HEK293 (cell line): ENCODE results near the gene CXCL6.

Experiments used
- CTCF ChIA-PET: fragments of 350-600 bp; formaldehyde crosslinking; extraction: SDS; loops from one replicate; lab custom pipeline; 2021; ENCODE audit warnings: antibody characterized with exemption; lab: Yijun Ruan, JAX
- POLR2A ChIA-PET: fragments of 300-600 bp; formaldehyde crosslinking; extraction: SDS; loops from one replicate; lab custom pipeline; 2020; ENCODE audit warnings: antibody characterized with exemption, inconsistent platforms; lab: Yijun Ruan, JAX
- H3K27ac ChIP-seq: fragments of 200-500 bp; sonication (Bioruptor generic); 2 replicates; pipeline ENCODE4 v1.5.1; 2014; ENCODE audit warnings: low read depth, low read length, control low read depth, inconsistent platforms; ENCODE audit errors: extremely low read depth
- H3K36me3 ChIP-seq, 2 experiments: fragments of 200-500 bp in 1 of 2; sonication (Bioruptor generic) in 1 of 2; 1 replicate in 1 of 2; 2 replicates in 1 of 2; pipeline ENCODE4 v1.5.1; 2014 to 2017; ENCODE audit warnings: inconsistent platforms in 2 of 2, low read length in 2 of 2; ENCODE audit not compliant: control insufficient read depth in 2 of 2, insufficient read depth in 1 of 2
- H3K4me1 ChIP-seq: fragments of 200-500 bp; sonication (Bioruptor generic); 2 replicates; pipeline ENCODE4 v1.5.1; 2014; ENCODE audit warnings: mild to moderate bottlenecking, low read length, inconsistent platforms; ENCODE audit not compliant: control insufficient read depth, insufficient read depth
- H3K4me3 ChIP-seq: 2 replicates; pipeline ENCODE4 v1.5.1; 2011; ENCODE audit warnings: low read depth, mild to moderate bottlenecking, control low read depth, low read length, moderate library complexity
- H3K9me3 ChIP-seq: fragments of 200-500 bp; sonication (Bioruptor generic); 2 replicates; pipeline ENCODE4 v1.5.1; 2014; ENCODE audit warnings: low read depth, low read length, inconsistent platforms; ENCODE audit not compliant: control insufficient read depth, insufficient read depth
- GFI1B ChIP-seq: fragments of 450-650 bp; formaldehyde crosslinking; IDR thresholded peaks from 2 replicates; pipeline ENCODE4 v1.5.1; 2016; ENCODE audit warnings: missing biosample characterization, missing genetic modification characterization
- INSM2 ChIP-seq: fragments of 450-650 bp; formaldehyde crosslinking; IDR thresholded peaks from 2 replicates; pipeline ENCODE4 v1.5.1; 2016; ENCODE audit warnings: missing biosample characterization, missing genetic modification characterization
- KLF7 ChIP-seq: fragments of 450-650 bp; formaldehyde crosslinking; IDR thresholded peaks from 2 replicates; pipeline ENCODE4 v1.5.1; 2016; ENCODE audit warnings: missing biosample characterization, missing genetic modification characterization, borderline replicate concordance
- KLF8 ChIP-seq: fragments of 450-650 bp; formaldehyde crosslinking; IDR thresholded peaks from 2 replicates; pipeline ENCODE4 v1.5.1; 2016; ENCODE audit warnings: missing biosample characterization, missing genetic modification characterization
- MYNN ChIP-seq: fragments of 450-650 bp; formaldehyde crosslinking; IDR thresholded peaks from 2 replicates; pipeline ENCODE4 v1.5.1; 2016; ENCODE audit warnings: missing biosample characterization, missing genetic modification characterization, borderline replicate concordance
- OSR2 ChIP-seq: fragments of 450-650 bp; formaldehyde crosslinking; IDR thresholded peaks from 2 replicates; pipeline ENCODE4 v1.5.1; 2016; ENCODE audit warnings: missing biosample characterization, missing genetic modification characterization
- OVOL3 ChIP-seq: fragments of 450-650 bp; formaldehyde crosslinking; IDR thresholded peaks from 2 replicates; pipeline ENCODE4 v1.5.1; 2016; ENCODE audit warnings: missing biosample characterization, missing genetic modification characterization
- PRDM1 ChIP-seq: fragments of 450-650 bp; formaldehyde crosslinking; IDR thresholded peaks from 2 replicates; pipeline ENCODE4; 2016; ENCODE audit warnings: missing biosample characterization, missing genetic modification characterization
- SP7 ChIP-seq: fragments of 450-650 bp; formaldehyde crosslinking; IDR thresholded peaks from 2 replicates; pipeline ENCODE4 v1.5.1; 2016; ENCODE audit warnings: missing biosample characterization, missing genetic modification characterization
- ZNF148 ChIP-seq: fragments of 450-650 bp; formaldehyde crosslinking; IDR thresholded peaks from 2 replicates; pipeline ENCODE4 v1.5.0; 2017; ENCODE audit warnings: missing biosample characterization, missing genetic modification characterization, borderline replicate concordance
- ZNF157 ChIP-seq: fragments of 450-650 bp; formaldehyde crosslinking; IDR thresholded peaks from 2 replicates; pipeline ENCODE4 v1.5.1; 2016; ENCODE audit warnings: missing biosample characterization, missing genetic modification characterization
- ZNF169 ChIP-seq: fragments of 450-650 bp; formaldehyde crosslinking; IDR thresholded peaks from 2 replicates; pipeline ENCODE4 v1.5.1; 2016; ENCODE audit warnings: missing biosample characterization, missing genetic modification characterization
- ZNF202 ChIP-seq: fragments of 450-650 bp; formaldehyde crosslinking; IDR thresholded peaks from 2 replicates; pipeline ENCODE4 v1.5.1; 2016; ENCODE audit warnings: missing biosample characterization, missing genetic modification characterization, borderline replicate concordance
- ZNF518A ChIP-seq: fragments of 450-650 bp; formaldehyde crosslinking; conservative IDR thresholded peaks from 2 replicates; pipeline ENCODE4 v1.5.1; 2016; ENCODE audit warnings: low read depth, missing biosample characterization, missing genetic modification characterization
- ZNF544 ChIP-seq: fragments of 450-650 bp; formaldehyde crosslinking; IDR thresholded peaks from 2 replicates; pipeline ENCODE4 v1.5.0; 2017; ENCODE audit warnings: missing biosample characterization, missing genetic modification characterization
- ZNF629 ChIP-seq: fragments of 450-650 bp; formaldehyde crosslinking; IDR thresholded peaks from 2 replicates; pipeline ENCODE4 v1.5.1; 2017; ENCODE audit warnings: missing biosample characterization, missing genetic modification characterization
- TF ChIP-seq, protein P1 (sequence below): fragments of 450-650 bp; formaldehyde crosslinking; IDR thresholded peaks from 2 replicates; pipeline ENCODE4 v1.5.1; 2016; ENCODE audit warnings: missing biosample characterization, missing genetic modification characterization
- TF ChIP-seq, protein P2 (sequence below): fragments of 450-650 bp; formaldehyde crosslinking; IDR thresholded peaks from 2 replicates; pipeline ENCODE4 v1.5.1; 2016; ENCODE audit warnings: missing biosample characterization, missing genetic modification characterization
- TF ChIP-seq, protein P3 (sequence below): fragments of 450-650 bp; formaldehyde crosslinking; IDR thresholded peaks from 2 replicates; pipeline ENCODE4 v1.5.1; 2017; ENCODE audit warnings: missing biosample characterization, missing genetic modification characterization

Gene CXCL6

GRCh38 chr4:73851293-73851692, 14.8 kb downstream of the CXCL6 start:
- no peaks in the 10 kb centered on the region for H3K9me3 ChIP-seq
- TF ChIP-seq MYNN (tag by site-specific recombination) (no peak), SP7 (tag by site-specific recombination) (no peak), INSM2 (tag by site-specific recombination) (no peak), KLF7 (no peak), ZNF148 (no peak), KLF8 (tag by site-specific recombination) (no peak), PRDM1 (tag by site-specific recombination) (no peak), ZNF169 (no peak), ZNF157 (tag by site-specific recombination) (no peak)
- TF ChIP-seq, protein P1, sequence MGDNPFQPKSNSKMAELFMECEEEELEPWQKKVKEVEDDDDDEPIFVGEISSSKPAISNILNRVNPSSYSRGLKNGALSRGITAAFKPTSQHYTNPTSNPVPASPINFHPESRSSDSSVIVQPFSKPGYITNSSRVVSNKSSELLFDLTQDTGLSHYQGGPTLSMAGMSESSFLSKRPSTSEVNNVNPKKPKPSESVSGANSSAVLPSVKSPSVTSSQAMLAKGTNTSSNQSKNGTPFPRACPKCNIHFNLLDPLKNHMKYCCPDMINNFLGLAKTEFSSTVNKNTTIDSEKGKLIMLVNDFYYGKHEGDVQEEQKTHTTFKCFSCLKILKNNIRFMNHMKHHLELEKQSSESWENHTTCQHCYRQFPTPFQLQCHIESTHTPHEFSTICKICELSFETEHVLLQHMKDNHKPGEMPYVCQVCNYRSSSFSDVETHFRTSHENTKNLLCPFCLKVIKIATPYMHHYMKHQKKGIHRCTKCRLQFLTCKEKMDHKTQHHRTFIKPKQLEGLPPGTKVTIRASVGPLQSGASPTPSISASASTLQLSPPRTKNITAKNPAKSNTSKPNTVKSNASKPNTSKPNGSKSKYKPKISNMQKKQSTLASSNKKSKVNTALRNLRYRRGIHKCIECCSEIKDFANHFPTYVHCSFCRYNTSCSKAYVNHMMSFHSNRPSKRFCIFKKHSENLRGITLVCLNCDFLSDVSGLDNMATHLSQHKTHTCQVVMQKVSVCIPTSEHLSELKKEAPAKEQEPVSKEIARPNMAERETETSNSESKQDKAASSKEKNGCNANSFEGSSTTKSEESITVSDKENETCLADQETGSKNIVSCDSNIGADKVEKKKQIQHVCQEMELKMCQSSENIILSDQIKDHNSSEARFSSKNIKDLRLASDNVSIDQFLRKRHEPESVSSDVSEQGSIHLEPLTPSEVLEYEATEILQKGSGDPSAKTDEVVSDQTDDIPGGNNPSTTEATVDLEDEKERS (tag by site-specific recombination) = no peak
- TF ChIP-seq, all 188 proteins: peak for 0
- POLR2A ChIA-PET = no interaction called here
- no peaks in the 10 kb centered on the region for H3K4me1 ChIP-seq
- no peak overlapping the region for H3K4me3 ChIP-seq
- CTCF ChIA-PET = no interaction called here
- H3K27ac ChIP-seq = no peak overlapping the region
- no peaks in the 10 kb centered on the region for H3K36me3 ChIP-seq

DNA sequence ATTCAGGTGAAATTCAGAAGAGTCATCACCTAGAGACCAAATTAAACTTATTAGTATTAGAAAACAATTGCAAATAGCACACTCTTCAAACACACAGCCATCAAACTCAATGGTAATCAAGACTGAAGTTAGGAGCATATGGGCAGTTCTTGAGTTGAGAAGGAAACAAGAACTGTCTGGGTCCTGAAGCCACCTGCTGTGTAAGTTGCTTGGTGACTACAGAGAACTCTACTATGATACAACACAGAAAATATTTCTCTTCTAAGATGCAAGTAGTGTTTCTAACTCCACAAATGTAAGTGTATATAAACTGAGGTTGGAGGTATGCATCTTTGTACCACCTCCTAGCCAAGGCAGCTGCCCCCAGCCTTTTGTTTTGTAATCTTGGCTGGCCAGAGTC, 16.3 kb downstream of the CXCL6 start:
- Histone ChIP-seq H3K9me3 (no peaks in the 10 kb centered on the region), H3K36me3 (no peaks in the 10 kb centered on the region), H3K4me1 (no peaks in the 10 kb centered on the region), H3K4me3 (no peak overlapping the region), H3K27ac (no peak overlapping the region)
- ChIA-PET POLR2A (no interaction called here), CTCF (interaction anchor here (2.0 kb wide), 1 partner anchor 12 kb away, joined by 5 read pairs; no protein-coding TSS in a partner anchor)
- no peak for TF ChIP-seq ZNF544 (tag by site-specific recombination)
- TF ChIP-seq ZNF518A (tag by site-specific recombination) = no peak
- TF ChIP-seq OVOL3 (tag by site-specific recombination) = no peak
- TF ChIP-seq, protein P2, sequence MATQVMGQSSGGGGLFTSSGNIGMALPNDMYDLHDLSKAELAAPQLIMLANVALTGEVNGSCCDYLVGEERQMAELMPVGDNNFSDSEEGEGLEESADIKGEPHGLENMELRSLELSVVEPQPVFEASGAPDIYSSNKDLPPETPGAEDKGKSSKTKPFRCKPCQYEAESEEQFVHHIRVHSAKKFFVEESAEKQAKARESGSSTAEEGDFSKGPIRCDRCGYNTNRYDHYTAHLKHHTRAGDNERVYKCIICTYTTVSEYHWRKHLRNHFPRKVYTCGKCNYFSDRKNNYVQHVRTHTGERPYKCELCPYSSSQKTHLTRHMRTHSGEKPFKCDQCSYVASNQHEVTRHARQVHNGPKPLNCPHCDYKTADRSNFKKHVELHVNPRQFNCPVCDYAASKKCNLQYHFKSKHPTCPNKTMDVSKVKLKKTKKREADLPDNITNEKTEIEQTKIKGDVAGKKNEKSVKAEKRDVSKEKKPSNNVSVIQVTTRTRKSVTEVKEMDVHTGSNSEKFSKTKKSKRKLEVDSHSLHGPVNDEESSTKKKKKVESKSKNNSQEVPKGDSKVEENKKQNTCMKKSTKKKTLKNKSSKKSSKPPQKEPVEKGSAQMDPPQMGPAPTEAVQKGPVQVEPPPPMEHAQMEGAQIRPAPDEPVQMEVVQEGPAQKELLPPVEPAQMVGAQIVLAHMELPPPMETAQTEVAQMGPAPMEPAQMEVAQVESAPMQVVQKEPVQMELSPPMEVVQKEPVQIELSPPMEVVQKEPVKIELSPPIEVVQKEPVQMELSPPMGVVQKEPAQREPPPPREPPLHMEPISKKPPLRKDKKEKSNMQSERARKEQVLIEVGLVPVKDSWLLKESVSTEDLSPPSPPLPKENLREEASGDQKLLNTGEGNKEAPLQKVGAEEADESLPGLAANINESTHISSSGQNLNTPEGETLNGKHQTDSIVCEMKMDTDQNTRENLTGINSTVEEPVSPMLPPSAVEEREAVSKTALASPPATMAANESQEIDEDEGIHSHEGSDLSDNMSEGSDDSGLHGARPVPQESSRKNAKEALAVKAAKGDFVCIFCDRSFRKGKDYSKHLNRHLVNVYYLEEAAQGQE (tag by site-specific recombination) = no peak
- TF ChIP-seq ZNF629 (tag by site-specific recombination) = no peak
- no peak for TF ChIP-seq ZNF202 (tag by site-specific recombination)
- TF ChIP-seq OSR2 = no peak
- TF ChIP-seq, protein P3, sequence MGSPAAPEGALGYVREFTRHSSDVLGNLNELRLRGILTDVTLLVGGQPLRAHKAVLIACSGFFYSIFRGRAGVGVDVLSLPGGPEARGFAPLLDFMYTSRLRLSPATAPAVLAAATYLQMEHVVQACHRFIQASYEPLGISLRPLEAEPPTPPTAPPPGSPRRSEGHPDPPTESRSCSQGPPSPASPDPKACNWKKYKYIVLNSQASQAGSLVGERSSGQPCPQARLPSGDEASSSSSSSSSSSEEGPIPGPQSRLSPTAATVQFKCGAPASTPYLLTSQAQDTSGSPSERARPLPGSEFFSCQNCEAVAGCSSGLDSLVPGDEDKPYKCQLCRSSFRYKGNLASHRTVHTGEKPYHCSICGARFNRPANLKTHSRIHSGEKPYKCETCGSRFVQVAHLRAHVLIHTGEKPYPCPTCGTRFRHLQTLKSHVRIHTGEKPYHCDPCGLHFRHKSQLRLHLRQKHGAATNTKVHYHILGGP = no peak
- TF ChIP-seq GFI1B (tag by site-specific recombination) = no peak
